Ishikawa (cell line): ENCODE results near the gene SLC10A4.

Experiments used
- CEBPB ChIP-seq: IDR thresholded peaks from 2 replicates; pipeline ENCODE4 v1.6.1; 2012
- CREB1 ChIP-seq: IDR thresholded peaks from 2 replicates; pipeline ENCODE4 v1.6.1; 2012; ENCODE audit warnings: low read depth
- EGR1 ChIP-seq: IDR thresholded peaks from 2 replicates; pipeline ENCODE4 v1.6.1; 2012
- EP300 ChIP-seq: IDR thresholded peaks from 2 replicates; pipeline ENCODE4 v1.6.1; 2012; ENCODE audit warnings: borderline replicate concordance
- FOXM1 ChIP-seq: IDR thresholded peaks from 2 replicates; pipeline ENCODE4 v1.6.1; 2012; ENCODE audit warnings: low read depth, borderline replicate concordance
- NFIC ChIP-seq: IDR thresholded peaks from 2 replicates; pipeline ENCODE4 v1.6.1; 2012
- RAD21 ChIP-seq: IDR thresholded peaks from 2 replicates; pipeline ENCODE4 v1.6.1; 2012; ENCODE audit warnings: low read depth
- REST ChIP-seq: IDR thresholded peaks from 2 replicates; pipeline ENCODE4 v1.6.1; 2012; ENCODE audit warnings: low read depth, mild to moderate bottlenecking
- TAF1 ChIP-seq: IDR thresholded peaks from 2 replicates; pipeline ENCODE4 v1.6.1; 2012; ENCODE audit warnings: low read depth, mild to moderate bottlenecking
- TCF12 ChIP-seq: IDR thresholded peaks from 2 replicates; pipeline ENCODE4 v1.6.1; 2012; ENCODE audit warnings: low read depth
- TEAD4 ChIP-seq: IDR thresholded peaks from 2 replicates; pipeline ENCODE4 v1.6.1; 2012
- YY1 ChIP-seq: IDR thresholded peaks from 2 replicates; pipeline ENCODE4 v1.6.1; 2012; ENCODE audit warnings: low read depth
- ZBTB7A ChIP-seq: IDR thresholded peaks from 2 replicates; pipeline ENCODE4 v1.6.1; 2012; ENCODE audit warnings: low read depth
- TF ChIP-seq, protein P1 (sequence below): IDR thresholded peaks from 2 replicates; pipeline ENCODE4 v1.6.1; 2012
- TF ChIP-seq, protein P2 (sequence below): IDR thresholded peaks from 2 replicates; pipeline ENCODE4 v1.6.1; 2012

SLC10A4 gene

DNA sequence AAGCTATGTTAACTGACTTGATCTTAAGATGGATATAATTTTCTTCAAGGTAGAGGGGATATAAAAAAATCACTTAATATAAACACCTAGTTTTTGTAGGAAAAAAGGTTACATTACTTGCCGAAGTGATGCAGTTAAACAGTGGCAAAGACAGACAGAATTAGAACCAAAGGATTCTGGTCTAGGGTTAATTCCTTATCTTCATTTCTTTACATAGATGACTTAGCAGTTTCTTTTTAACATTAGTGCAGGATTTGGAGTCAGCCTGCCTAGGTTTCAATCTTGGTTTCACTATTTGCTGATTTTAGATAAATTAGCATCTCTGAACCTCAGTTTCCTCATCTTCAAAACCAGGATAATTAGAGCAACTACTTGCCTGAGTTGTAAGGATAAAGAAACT, 21.2 kb downstream of the SLC10A4 start:
- TF ChIP-seq TCF12 (no peak), YY1 (no peak), EP300 (no peak), CEBPB (no peak), TEAD4 (no peak), EGR1 (no peak), ZBTB7A (no peak), CREB1 (no peak), FOXM1 (no peak), RAD21 (no peak), REST (no peak), TAF1 (no peak), NFIC (no peak)
- TF ChIP-seq, protein P1, sequence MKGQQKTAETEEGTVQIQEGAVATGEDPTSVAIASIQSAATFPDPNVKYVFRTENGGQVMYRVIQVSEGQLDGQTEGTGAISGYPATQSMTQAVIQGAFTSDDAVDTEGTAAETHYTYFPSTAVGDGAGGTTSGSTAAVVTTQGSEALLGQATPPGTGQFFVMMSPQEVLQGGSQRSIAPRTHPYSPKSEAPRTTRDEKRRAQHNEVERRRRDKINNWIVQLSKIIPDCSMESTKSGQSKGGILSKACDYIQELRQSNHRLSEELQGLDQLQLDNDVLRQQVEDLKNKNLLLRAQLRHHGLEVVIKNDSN = no peak
- TF ChIP-seq, protein P2, sequence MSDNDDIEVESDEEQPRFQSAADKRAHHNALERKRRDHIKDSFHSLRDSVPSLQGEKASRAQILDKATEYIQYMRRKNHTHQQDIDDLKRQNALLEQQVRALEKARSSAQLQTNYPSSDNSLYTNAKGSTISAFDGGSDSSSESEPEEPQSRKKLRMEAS = no peak

- TF ChIP-seq TAF1 (no peak), CREB1 (no peak), YY1 (no peak), CEBPB (no peak)
- TF ChIP-seq, protein P1 = no peak
- TF ChIP-seq, protein P2 = no peak
These were observed 23.6 kb downstream of the SLC10A4 start for GRCh38 chr4:48506716-48507115.

- TF ChIP-seq REST (no peak), EP300 (no peak), YY1 (no peak), CEBPB (no peak), CREB1 (no peak), ZBTB7A (no peak), EGR1 (no peak), TAF1 (no peak), TCF12 (no peak), FOXM1 (no peak), RAD21 (no peak), NFIC (no peak), TEAD4 (no peak)
- TF ChIP-seq, protein P1 = no peak
- TF ChIP-seq, protein P2 = no peak
These were observed 26.4 kb downstream of the SLC10A4 start for GRCh38 chr4:48509543-48509942.

GRCh38 chr4:48518143-48518542, 35.0 kb downstream of the SLC10A4 start:
- no peak for TF ChIP-seq CREB1
- TF ChIP-seq RAD21 = no peak
- no peak for TF ChIP-seq TAF1
- TF ChIP-seq REST = no peak
- TF ChIP-seq, protein P2 = no peak
- no peak for TF ChIP-seq ZBTB7A
- no peak for TF ChIP-seq CEBPB
